RWPE1 (cell line): Measurements from ENCODE around the gene AAMDC.
"Not testable (repeated sequence)": the region's sequence is repeated elsewhere in the genome, so short reads cannot be mapped to it uniquely, and the experiment has no call there.

Experiments
- CTCF ChIA-PET: fragments of 350-600 bp; sonication (Branson Sonifier 250); formaldehyde crosslinking; extraction: SDS; loops from one replicate; lab custom pipeline; 2021; lab: Yijun Ruan, JAX
- POLR2A ChIA-PET: fragments of 400-600 bp; formaldehyde crosslinking; extraction: SDS; loops from one replicate; lab custom pipeline; 2020; ENCODE audit warnings: antibody characterized with exemption; ENCODE audit not compliant: low non-redundant PET; lab: Yijun Ruan, JAX
- DNase-seq: peaks from one replicate; pipeline ENCODE4 v3.0.0; 2012; ENCODE audit warnings: low spot score
- H3K27ac ChIP-seq: fragments of 450-650 bp; 2 replicates; pipeline ENCODE4 v1.5.1; 2017
- CTCF ChIP-seq: fragments of 450-650 bp; conservative IDR thresholded peaks from 2 replicates; pipeline ENCODE4 v1.5.1; 2017; ENCODE audit warnings: low read depth, mild to moderate bottlenecking

The AAMDC gene

GRCh38 chr11:77828926-77829325 is 8.0 kb downstream of the AAMDC start:
- TF ChIP-seq CTCF = no peak
- CTCF ChIA-PET = no interaction called here
- H3K27ac ChIP-seq = no peak overlapping the region
- POLR2A ChIA-PET = no interaction called here
- DNase-seq = no peak

GRCh38 chr11:77833302-77833701 is 12.4 kb downstream of the AAMDC start:
- no peak for DNase-seq
- CTCF ChIA-PET = interaction anchor here (0.7 kb wide), 1 partner anchor 9 kb away, joined by 5 read pairs; no protein-coding TSS in a partner anchor
- H3K27ac ChIP-seq = no peak overlapping the region
- POLR2A ChIA-PET = no interaction called here
- no peak for TF ChIP-seq CTCF

GRCh38 chr11:77842441-77843121 is 21.6 kb downstream of the AAMDC start:
- POLR2A ChIA-PET = no interaction called here
- TF ChIP-seq CTCF = no peak
- CTCF ChIA-PET = no interaction called here
- no peak overlapping the region for H3K27ac ChIP-seq
- no peak for DNase-seq

- DNase-seq, CTCF ChIA-PET, H3K27ac ChIP-seq, POLR2A ChIA-PET: not testable (repeated sequence)
Measured at GRCh38 chr11:77843700-77844099, 22.8 kb downstream of the AAMDC start.

- ChIA-PET CTCF (interaction anchor here (0.6 kb wide), 1 partner anchor 31 kb away, joined by 3 read pairs; no protein-coding TSS in a partner anchor), POLR2A (no interaction called here)
- TF ChIP-seq CTCF = no peak
- DNase-seq = no peak
- no peak overlapping the region for H3K27ac ChIP-seq
Measured at GRCh38 chr11:77851503-77851902, 30.6 kb downstream of the AAMDC start.

GRCh38 chr11:77854838-77855237 is 33.9 kb downstream of the AAMDC start:
- no peak for DNase-seq
- ChIA-PET POLR2A (no interaction called here), CTCF (no interaction called here)
- TF ChIP-seq CTCF = no peak
- no peak overlapping the region for H3K27ac ChIP-seq

- POLR2A ChIA-PET, H3K27ac ChIP-seq, DNase-seq: not testable (repeated sequence)
- CTCF ChIA-PET = interaction anchor here (0.6 kb wide), 1 partner anchor 55 kb away, joined by 5 read pairs; no protein-coding TSS in a partner anchor
Measured at GRCh38 chr11:77857906-77858457, 37.0 kb downstream of the AAMDC start.

GRCh38 chr11:77861444-77861843 is 40.5 kb downstream of the AAMDC start:
- CTCF ChIA-PET, POLR2A ChIA-PET, H3K27ac ChIP-seq, DNase-seq: not testable (repeated sequence)
